COR-L47 (cell line): Measurements from ENCODE around the gene MED27.

ENCODE experiments used
- DNase-seq: peaks from one replicate; lab custom pipeline; 2025; lab: John Stamatoyannopoulos, UW

Gene MED27

DNA sequence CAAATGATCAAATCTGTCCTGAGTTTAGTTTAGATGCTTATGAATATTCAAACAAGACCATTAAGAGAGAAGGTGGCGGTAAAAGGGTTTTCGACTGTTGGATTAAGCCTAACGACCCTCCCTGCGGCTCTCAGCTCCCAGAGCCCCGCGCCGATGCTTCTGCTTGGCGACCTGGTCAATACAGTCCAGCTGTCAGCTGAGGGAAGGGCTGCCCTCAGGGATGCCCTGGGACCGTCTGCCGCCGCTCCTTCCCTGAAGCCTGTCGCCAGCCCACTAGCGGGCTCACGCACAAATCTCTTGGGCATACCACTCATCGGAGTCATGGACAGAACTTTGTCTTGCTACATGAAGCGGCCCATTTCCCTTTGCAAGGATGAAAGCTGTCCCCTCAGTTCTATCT, 203.2 kb downstream of the MED27 start:
- no peak for DNase-seq

DNA sequence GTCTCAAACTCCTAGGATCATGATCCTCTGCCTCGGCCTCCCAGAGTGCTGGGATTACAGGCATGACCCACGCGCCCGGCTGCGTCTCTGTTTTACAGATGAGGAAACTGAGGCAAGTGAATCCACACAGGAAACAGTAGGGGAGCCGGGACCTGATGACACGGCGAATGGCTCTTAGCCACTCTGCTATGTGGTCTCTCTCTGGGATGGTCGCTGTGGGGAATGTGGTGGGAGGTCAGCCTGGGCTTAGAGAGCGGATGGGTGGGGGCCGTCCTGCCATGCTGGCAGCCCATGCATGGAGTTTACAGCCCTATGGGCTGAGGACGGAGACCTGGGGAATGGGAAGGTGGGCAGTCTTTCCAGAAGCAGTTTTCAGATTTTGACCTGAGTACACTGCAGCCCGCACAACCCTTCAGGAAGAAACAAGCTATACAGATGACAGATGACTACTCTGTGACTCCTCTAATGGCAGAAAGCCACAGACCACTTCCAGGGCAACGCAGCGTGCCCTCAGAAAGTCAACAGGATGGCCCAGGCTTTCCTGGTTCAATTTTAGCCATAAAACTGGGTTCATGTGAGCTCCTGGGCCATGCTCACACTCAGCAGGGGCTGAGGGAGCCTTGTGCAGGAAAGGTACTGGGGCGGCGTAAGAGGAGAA, 203.7 kb downstream of the MED27 start:
- no peak for DNase-seq

DNA sequence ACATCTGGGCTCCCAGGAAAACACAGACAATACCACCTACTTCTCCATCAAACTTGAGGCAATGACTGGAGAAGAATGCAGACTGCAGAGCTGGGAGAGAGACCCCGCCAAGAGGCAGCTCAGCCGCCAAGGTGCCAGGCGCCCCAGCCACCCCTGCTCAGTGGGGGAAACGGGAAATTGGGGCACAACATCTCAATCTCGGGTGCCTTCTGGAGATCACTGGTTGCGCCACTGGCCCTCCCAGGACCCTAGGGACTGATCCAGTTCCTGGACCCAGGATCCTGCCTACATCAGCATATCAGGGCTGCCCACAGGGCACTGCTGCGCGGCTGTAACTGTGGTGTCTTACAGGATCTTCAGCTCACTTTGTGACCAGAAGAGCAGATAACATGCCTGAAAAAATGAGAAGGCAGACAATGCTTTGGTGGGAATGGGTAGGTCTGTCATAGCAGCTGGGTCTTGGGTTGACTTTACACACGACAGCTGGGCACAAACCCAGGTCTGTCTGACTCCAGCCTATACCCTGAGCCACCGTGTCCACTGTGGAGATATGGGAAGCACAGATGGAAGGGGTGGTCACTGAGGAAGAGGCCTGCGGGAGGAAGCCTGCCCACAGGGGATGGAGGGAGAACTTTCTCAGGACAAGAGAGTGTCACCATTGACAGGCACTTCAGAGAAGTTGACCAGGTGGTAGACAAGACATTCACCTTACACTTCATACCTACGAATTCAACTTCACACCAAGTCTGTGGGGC, 204.6 kb downstream of the MED27 start:
- no peak for DNase-seq

DNA sequence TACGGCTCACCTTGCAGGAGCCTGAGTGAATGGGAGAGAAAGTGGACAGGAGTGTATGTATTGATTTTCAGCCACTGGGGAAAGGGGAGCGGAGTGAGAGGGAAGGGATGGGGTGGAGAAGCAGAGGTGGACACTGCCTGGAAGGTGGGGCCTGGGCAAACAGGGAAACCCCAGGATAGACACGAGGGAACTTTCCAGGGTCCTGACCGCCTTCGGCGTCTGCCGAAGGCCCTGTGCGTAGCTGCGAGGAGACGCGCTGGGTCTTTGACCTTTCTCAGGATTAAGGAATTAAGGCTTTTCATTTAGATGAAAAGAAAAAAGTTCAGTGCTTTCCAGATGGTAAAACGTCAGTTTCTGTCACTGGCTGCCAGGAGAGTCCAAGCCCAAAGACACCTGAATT, 205.2 kb downstream of the MED27 start:
- DNase-seq: no peak

DNA sequence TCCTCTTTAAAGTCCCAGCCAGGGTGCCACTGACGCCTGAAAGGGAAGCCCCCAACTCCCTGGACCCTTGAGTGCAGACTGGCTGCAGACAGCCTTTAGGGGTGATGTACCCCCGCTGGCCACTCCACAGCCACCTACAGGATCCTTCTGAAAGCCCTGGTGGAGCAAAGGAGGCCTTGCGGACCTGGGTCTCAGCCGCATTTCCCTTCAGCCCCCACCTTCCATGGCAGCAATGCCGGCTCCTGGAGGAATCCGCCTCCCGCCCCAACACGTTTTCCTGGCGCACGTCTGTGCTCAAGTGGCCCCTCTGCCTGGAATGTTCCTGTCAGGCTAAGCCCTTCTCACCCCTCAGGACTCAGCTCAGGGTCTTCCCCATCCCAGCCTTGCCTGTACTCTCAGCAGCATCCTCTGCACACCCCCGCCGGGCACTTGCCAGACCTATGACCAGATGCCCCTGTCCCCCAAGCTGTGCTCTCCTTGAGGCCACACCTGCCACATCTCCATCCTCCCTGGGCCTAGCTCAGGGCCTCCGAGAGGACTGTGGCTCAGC, 205.7 kb downstream of the MED27 start:
- DNase-seq: no peak

DNA sequence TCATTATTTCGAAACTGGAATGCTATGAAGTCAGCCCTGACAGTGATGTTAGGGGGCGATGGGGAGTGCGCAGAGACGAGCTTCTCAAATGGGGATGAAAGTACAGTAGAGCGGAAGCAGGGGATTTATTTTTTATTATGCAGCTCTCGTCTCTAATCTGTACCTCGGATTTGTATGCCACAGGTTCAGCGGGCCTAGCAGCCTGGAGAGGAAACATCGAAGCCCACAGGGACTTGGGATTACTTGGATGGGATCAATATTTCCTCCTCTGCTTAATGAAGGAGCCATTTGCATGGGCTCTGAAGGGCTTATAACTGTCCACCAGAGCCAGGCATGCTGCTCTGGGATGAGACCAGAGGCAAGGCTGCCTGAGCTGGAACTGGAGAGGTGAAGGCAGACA, 206.3 kb downstream of the MED27 start:
- no peak for DNase-seq

DNA sequence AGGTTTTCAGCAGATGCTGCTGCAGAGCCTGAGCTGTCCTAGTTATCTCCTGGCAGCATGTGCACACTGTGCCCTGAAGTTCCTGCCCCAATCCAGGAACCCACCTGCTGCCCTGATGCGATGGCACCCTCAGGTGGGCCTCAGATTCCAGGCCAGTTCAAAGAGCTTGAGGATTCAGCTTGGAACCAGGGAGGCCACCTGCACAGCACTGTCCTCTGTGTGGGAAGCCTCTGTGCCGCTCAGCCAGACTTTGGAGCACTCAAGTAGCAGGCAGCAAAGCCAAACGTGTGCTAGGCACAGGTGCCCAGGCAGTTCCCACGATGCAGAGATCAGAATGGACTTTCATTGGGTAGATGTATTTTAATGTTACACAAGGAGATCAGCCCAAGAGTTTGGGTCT, 207.0 kb downstream of the MED27 start:
- no peak for DNase-seq

DNA sequence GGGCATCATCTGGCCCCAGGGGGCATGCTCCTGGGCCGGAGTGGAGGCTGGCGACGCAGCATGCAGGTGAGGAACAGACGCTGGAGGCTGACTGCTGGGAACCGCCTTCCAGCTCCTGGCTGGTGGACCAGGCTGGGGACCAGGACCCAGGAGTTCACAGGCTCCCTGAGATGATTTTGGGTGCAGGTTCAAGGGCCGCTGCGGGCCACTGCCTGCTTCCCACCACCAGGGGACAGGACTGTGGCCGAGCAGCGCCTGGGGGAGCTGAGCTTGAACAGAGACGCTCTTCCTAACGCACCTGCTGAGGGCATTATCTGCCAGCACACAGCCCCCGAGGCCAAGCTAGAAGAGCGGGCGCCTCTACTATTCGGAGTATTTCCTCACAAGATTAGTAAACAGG, 207.7 kb downstream of the MED27 start:
- no peak for DNase-seq

DNA sequence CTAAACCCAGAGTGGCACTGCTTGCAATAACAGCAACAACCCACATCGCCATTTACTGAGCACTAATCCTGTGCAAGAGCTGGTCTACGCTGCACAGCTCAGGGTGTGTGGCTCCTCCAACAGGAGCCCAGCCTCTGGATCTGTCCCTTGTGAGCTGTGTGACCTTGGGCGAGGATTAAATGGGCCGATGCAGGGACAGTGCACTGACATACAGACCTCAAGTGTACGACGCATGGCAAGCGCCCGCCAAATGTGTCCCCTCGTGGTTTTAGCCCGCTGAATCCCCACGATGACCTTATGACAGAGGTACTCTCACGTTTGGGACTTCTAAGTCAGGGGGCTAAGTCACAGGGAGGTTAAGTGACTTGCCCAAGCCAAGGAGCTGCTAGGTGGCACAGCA, 209.5 kb downstream of the MED27 start:
- no peak for DNase-seq

DNA sequence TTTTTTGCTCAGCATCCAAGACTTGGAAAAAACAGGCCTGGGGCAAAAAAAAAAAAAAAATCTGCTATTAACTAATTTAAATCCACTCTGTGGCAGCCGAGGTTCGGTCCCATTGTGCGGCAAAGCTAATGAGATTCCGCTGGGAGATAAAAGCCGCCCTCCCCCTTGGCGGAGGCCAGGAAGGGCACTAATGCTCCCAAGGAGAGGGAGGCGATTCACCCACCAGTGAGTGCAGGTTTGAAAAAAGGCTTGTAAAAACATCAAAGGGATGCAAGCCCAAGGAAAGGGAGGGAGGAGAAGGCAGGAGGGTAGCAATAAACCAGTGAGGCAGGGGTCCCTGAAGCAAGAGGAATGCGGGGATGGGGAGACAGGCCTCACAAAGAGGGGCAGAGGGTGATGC, 210.3 kb downstream of the MED27 start:
- DNase-seq: no peak

DNA sequence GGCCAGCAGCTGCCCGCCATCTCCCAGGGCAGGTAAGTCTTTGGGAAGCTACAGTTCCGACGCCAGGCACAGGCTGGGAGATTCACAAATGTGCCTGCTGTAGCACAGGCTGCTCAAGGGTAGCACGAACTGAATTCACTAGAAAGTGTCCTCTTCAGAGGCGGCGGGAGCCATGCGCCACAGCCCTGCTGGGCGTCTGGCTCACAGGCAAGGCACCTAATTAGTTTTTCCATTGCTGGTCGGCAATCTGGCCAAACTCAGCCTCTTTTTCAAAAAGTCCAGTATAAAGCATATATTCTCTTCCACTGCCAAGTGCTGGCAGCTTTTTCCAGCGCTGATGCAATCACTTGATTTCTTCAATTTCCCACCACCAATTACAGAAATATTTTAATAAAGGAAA, 210.9 kb downstream of the MED27 start:
- no peak for DNase-seq

DNA sequence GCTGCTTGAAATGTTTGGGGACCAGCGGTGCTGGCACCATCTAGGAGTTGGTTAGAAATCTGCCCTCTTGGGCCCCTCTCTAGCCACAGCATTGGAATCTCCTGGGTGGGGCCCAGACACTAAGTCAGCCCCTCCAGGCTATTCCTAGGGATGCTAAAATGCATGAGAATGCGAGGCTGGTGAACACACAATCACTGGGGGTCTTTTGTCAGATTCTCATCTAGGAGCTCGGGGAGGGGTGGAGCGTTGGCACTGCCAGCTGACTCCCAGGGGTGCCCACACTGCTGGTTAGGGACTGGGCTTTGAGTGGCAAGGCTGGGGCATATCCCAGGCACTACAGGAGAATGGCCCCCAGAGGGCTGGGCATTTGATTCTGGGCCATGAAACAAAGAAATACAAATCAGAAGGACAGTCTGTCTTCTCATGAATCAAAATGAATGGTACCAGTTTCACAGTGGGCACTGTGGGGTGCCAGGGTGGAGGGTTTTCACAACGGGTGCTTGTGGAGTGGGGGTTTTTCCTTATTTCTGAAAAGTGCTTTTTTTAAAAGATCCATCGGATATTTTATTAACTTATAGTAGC, 212.0 kb downstream of the MED27 start:
- DNase-seq: no peak

DNA sequence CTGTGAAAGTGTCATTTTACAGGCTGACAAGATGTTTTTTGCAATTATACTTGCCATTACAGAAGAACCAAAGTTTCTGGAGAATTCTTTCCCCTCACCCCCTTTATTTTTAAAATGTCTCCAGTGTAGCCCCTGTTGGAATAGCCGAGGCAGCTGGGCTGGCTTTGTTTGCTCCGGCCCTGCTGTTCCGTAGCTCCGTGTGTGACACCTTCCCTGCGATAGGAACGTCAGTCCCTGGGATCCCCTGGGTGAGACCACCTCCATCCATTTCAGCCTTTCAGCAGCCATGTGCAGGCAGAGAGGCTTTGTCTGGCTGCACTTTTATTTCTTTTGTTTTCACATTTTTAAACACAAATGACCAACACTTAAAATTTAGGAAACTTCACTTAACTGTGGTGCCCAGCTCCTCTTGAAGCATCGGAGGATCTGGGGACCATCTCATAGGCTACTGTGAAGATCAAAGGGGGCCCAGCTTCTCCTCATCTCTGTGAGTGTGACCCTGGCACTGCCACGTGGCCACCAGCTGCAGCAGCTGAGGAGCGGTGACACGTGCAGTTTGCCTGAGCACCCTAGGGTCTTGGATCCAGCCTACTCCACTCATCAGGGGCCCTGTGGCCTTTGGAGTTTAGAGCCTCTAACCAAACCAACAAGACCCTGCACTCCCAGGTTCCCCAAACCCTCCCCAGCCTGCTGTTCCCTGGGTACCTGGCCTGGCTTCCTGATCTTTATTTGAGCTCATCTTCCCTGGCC, 214.0 kb downstream of the MED27 start:
- no peak for DNase-seq

DNA sequence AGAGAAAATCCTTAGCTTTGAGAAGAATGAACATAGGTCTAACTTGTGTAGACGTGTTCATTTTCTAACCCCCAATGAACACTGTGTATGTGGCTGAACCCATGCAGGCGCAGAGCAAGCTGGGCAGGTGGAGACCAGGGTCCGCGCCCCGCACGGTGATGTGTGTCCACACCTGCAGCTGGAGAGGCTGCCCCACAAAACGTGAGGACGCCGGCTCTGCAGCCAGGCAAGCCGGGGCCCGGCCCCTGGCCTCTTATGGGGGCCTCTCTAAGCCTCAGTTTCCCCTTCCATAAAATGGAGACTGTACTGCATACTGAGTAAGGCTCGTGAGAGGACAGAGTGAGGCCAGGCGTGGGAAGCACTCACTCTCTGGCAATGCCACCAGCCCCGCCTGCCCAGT, 215.1 kb downstream of the MED27 start:
- DNase-seq: no peak

DNA sequence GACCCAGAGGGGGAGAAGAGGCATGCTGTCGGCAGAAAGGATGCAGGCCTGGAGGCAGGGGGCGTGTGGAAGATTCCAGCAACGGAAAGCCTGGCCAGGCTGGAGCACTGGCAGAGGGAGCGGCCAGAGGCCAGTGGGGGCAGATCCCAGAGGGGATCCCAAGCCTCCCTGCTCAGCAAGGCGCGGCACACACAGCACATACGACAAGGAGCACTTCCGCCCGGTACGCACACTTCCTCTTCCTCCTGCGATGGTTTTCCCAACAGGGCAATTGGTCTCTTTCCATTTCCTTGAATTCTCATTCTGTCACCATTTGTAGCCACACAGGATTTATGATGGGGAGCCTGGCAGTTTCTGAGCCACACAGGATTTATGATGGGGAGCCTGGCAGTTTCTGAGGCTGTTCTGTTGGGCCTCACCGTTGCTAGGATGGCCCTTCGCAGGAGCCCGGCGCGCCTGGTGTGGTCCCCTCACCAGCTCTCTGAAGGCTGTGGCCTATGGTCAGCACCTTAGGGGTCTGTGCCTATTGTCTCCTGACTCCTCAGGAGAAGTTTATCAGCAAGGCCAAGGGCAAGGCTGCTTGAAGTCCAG, 216.3 kb downstream of the MED27 start:
- no peak for DNase-seq

DNA sequence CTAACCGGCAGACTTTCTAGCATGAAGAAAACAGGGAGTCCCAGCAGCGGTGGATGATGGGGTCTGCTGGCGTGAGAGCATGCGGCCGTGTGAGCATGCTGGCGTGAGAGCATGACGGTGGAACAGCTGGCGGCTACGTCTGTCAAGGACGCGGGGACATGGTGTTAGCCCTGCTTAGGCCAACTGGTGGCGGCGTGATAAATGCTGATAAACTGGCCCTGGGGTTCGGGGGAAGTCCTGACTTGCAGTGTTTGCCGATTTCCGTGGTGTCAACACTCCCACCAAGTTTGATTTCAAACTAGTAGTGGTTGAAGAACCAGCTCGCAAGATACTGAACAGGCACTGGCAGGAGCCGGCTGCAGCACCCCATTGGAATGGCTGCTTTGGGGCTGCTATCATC, 217.4 kb downstream of the MED27 start:
- DNase-seq: no peak

DNA sequence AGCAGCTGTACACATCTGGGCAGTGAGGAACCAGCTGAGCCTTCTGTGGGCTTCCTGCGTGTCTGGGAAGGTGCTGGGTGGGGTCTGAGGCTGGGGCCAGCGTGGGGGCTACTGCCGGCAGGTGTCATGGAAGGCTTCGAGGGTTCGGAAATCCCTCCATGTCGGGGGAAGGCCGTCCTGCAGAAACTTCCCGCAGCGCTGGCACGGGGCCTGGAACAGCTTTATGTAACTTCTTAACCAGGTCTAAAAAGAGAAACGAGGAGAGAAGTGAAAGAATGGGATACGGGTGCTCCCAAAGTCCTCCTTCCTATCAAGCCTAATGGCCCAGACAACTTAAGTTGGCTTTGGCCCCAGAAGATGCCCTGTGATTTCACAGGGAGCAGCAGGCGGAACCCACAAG, 219.2 kb downstream of the MED27 start:
- DNase-seq: no peak

DNA sequence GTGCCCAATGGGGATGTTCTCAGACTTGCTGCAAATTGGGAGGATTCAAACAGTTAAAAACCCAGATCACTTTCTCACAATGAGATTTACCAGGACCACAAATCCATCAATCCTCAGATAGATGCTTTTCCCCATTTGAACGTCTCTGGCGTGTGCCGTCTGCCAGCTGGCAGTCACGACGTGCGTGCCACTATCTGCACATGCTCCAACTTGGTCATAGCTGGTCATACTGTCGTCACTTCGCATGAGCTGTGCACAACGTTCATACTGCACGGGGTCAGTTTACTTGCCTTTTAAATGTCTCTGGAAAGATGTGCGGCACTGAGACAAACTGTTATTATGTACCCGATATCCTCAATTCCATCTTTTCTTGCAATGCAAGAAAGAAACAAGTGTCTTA, 221.5 kb downstream of the MED27 start:
- no peak for DNase-seq

DNA sequence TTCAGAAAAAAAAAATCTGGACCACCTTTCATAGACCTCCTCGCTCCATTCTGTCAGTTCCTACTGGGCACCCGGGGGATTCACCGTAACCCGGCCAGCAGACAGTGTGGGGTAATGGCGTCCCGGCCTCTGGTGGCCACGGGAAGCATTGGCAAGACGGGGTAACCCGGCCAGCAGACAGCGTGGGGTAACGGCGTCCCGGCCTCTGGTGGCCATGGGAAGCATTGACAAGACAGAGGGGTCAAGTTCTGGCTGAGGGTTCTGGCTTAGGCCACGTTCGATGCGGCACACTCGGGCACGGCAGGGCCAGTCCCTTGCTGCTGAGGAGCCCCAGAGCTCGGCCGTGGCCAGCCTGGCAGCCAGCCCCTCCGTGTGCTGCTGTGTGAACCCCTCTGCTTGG, 223.6 kb downstream of the MED27 start:
- no peak for DNase-seq

DNA sequence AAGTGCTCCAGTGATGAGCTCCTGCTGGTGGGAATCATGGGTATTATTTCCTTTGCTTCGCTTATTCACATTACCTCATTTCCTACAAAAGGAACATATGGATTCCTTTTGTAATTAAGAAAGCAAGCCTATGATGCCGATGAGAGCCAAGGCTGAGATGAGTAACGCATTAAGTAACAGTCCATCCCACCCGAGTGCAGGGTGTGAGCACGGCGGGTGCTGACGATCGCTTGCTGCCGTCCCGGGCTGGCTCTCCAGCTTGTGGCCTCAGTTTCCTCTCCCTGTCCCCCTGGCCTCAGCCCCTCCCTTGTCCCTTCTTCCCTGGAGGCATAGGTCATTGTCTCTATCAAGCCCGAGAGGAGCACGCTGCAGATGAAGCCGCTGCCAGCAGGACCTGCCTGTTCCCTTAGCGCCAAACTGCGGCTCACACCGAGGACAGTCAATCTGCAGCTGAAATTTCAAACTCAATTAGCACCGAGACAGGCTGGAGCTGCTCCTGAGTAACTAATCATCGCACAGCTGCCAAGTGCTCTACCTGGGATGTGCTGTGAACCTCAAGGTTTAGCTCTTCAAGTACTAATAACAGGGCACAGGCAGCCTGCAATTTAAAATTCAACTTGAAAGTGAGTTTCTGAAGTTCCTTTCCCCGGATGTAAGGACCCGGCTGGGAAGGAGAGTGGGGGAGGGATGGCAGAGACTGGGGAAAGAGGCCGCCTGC, 224.6 kb downstream of the MED27 start:
- DNase-seq: no peak

DNA sequence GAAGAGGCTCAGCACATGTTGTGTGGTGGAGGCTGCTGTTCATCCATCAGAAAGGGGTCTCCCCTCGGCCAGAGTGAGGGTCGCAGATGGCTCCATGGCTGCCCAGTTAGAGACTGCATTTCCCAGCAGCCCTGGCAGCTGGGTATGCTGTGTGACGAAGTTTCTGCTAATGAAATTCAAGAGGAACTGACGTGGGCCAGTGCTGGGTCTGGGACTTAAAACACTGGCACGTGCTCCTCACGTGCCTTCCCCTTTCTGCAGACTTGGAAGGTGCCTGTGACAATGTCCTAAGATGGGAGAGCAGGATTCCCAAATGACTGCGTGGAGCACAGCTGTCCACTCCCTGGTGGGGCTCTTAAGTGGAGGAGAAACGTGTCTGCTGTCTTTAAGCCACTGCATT, 225.3 kb downstream of the MED27 start:
- DNase-seq: no peak

DNA sequence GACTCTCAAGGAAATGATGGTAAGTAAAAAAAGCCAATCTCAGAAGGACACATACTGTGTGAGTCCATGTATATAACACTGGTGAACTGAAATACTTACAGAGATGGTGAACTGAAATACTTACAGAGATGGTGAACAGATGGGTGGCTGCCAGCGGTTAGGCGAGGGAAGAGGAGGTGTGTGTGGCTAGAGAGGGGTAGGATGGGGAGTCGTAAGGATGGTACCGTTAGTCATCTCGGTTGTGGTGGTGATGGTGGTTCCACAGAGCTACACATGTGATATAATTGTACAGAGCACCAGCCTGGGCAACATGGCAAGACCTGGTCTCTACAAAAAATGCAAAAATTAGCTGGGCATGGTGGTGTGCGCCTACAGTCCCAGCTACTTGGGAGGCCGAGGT, 226.2 kb downstream of the MED27 start:
- no peak for DNase-seq
